B cell (primary cell): Measurements from ENCODE around the gene ADM2. TPM values are rescaled to one million over a fixed set of nuclear protein-coding genes. Genes with fewer than 3 reads are reported as not detected.

ENCODE experiments used
- ATAC-seq: fragments of 200-7000 bp; cut with Tn5 transposase; one replicate; pipeline ENCODE4 v1.10.0; 2021; ENCODE audit warnings: low read depth, mild to moderate bottlenecking, moderate number of reproducible peaks, moderate library complexity
- CTCF ChIA-PET: fragments of 350-600 bp; sonication (Branson Sonifier 250); formaldehyde crosslinking; loops from one replicate; lab custom pipeline; 2021; ENCODE audit warnings: antibody characterized with exemption, inconsistent platforms; lab: Charles Lee
- POLR2A ChIA-PET: fragments of 350-600 bp; sonication (Branson Sonifier 250); formaldehyde crosslinking; loops from one replicate; lab custom pipeline; 2021; ENCODE audit warnings: antibody characterized with exemption; lab: Charles Lee
- DNase-seq: peaks from one replicate; pipeline ENCODE4 v3.0.0; 2013
- H2AFZ ChIP-seq: 2 replicates; pipeline ENCODE4 v1.6.1; 2012; ENCODE audit warnings: mild to moderate bottlenecking, low read depth, low read length; ENCODE audit not compliant: insufficient read depth, poor library complexity, severe bottlenecking
- H3K27ac ChIP-seq, 2 donors: 1 replicate in 1 of 2; 2 replicates in 1 of 2; pipeline ENCODE4 v1.5.1; 2012 to 2013; ENCODE audit warnings: low read length in 2 of 2, mild to moderate bottlenecking in 2 of 2, moderate library complexity in 1 of 2
- H3K27me3 ChIP-seq, 4 experiments: fragments of 200-600 bp in 1 of 4; sonication (generic) in 1 of 4; replicated peaks in 1 of 4; 1 replicate in 2 of 4; 2 replicates in 2 of 4; pipeline versions ENCODE4 v1.6.1 to v1.7.0; 2013 to 2016; ENCODE audit warnings: low read length in 3 of 4, mild to moderate bottlenecking in 2 of 4, mixed read lengths in 1 of 4, moderate library complexity in 1 of 4; ENCODE audit not compliant: insufficient read depth in 4 of 4, control insufficient read depth in 3 of 4; ENCODE audit errors: control extremely low read depth in 1 of 4
- H3K36me3 ChIP-seq, 2 experiments: replicated peaks in 1 of 2; 1 replicate in 1 of 2; 2 replicates in 1 of 2; pipeline versions ENCODE4 v1.6.1 to v1.7.1; 2013; ENCODE audit warnings: low read length in 1 of 2; ENCODE audit not compliant: insufficient read depth in 2 of 2, control insufficient read depth in 1 of 2; ENCODE audit errors: control extremely low read depth in 1 of 2, extremely low read depth in 1 of 2
- H3K4me1 ChIP-seq, 2 donors: fragments of 200-600 bp in 1 of 2; sonication (generic) in 1 of 2; 1 replicate in 1 of 2; 2 replicates in 1 of 2; pipeline versions ENCODE4 v1.5.1 to v1.6.1; 2013 to 2017; ENCODE audit warnings: low read length in 2 of 2; ENCODE audit not compliant: control insufficient read depth in 2 of 2, insufficient read depth in 2 of 2
- H3K4me2 ChIP-seq: replicated peaks from 2 replicates; pipeline ENCODE3; 2012; ENCODE audit warnings: mild to moderate bottlenecking, low read depth, low read length; ENCODE audit not compliant: poor library complexity, severe bottlenecking
- H3K4me3 ChIP-seq, 5 experiments: fragments of 200-600 bp in 1 of 5; sonication (generic) in 1 of 5; 1 replicate in 3 of 5; 2 replicates in 2 of 5; pipeline versions ENCODE4 v1.5.1 to v1.7.0; 2011 to 2016; ENCODE audit warnings: low read length in 4 of 5, mild to moderate bottlenecking in 4 of 5, low read depth in 2 of 5, control low read depth in 1 of 5, moderate library complexity in 1 of 5; ENCODE audit not compliant: insufficient read depth in 1 of 5; ENCODE audit errors: control extremely low read depth in 1 of 5, extremely low read depth in 1 of 5
- H3K79me2 ChIP-seq: fragments of 200-600 bp; sonication (generic); one replicate; pipeline ENCODE4 v1.6.0; 2016; ENCODE audit warnings: low read length; ENCODE audit not compliant: control insufficient read depth, insufficient read depth
- H3K9ac ChIP-seq: fragments of 200-600 bp; sonication (generic); 2 replicates; pipeline ENCODE4 v1.6.1; 2017; ENCODE audit warnings: mild to moderate bottlenecking, low read length, moderate library complexity
- H3K9me3 ChIP-seq, 3 donors: one replicate each; pipeline versions ENCODE4 v1.6.1 to v1.7.1; 2013; ENCODE audit warnings: low read length in 2 of 3; ENCODE audit not compliant: control insufficient read depth in 2 of 3, insufficient read depth in 1 of 3; ENCODE audit errors: control extremely low read depth in 1 of 3
- H4K20me1 ChIP-seq: 2 replicates; pipeline ENCODE4 v1.6.0; 2012; ENCODE audit warnings: mild to moderate bottlenecking, low read length; ENCODE audit not compliant: insufficient read depth, control insufficient read depth, poor library complexity, severe bottlenecking
- H3K27ac Mint-ChIP-seq: one replicate; pipeline ENCODE4 v1.8.0; 2021; ENCODE audit warnings: mixed read lengths
- H3K27me3 Mint-ChIP-seq: one replicate; pipeline ENCODE4 v1.8.0; 2021; ENCODE audit warnings: mixed read lengths
- H3K4me1 Mint-ChIP-seq: one replicate; pipeline ENCODE4 v1.8.0; 2021; ENCODE audit warnings: mixed read lengths
- H3K4me3 Mint-ChIP-seq: one replicate; pipeline ENCODE4 v1.8.0; 2021; ENCODE audit warnings: mixed read lengths
- H3K9me3 Mint-ChIP-seq: one replicate; pipeline ENCODE4 v1.8.0; 2022; ENCODE audit warnings: mixed read lengths; ENCODE audit not compliant: insufficient read depth
- CTCF ChIP-seq: fragments of 200-600 bp; IDR thresholded peaks from one replicate; pipeline ENCODE4 v1.8.0; 2022; ENCODE audit warnings: antibody characterized with exemption, mild to moderate bottlenecking
- EZH2 ChIP-seq: IDR thresholded peaks from 2 replicates; pipeline ENCODE4 v1.6.1; 2012; ENCODE audit warnings: borderline replicate concordance, low read depth, mild to moderate bottlenecking, moderate library complexity, low read length; ENCODE audit not compliant: insufficient read depth, poor library complexity, severe bottlenecking
- WGBS: methylation state at CpG from one replicate; pipeline ENCODE4 v1.1.5; 2013; ENCODE audit warnings: missing lambda C conversion rate; ENCODE audit not compliant: insufficient coverage; 5-methylcytosine and 5-hydroxymethylcytosine counted together
- intact Hi-C: fragments of 100-400 bp; cut with micrococcal nuclease; formaldehyde crosslinking; loops from one replicate; pipeline ENCODE4 v1.10.0; 2022
- polyA plus RNA-seq: library from polyadenylated mRNA; depleted of rRNA; stranded (reverse); fragments of >200 nt; gene quantifications from 2 replicates; pipeline ENCODE4 v1.2.3, GENCODE V29; 2012
- total RNA-seq, 2 donors: library from RNA; stranded (reverse); fragments of 120-200 nt in 1 of 2; gene quantifications; 1 replicate in 1 of 2; 2 replicates in 1 of 2; pipeline versions ENCODE4 v1.2.3 to v1.2.4, GENCODE V29; 2013 to 2022

ADM2 gene
- total and polyA plus RNA-seq, 2 donors (not counting 1 experiment from before 2014, with no cell fraction given), result 0.67 to 3.7 TPM

- TF ChIP-seq EZH2 (no peak), CTCF (no peak)
Measured at GRCh38 chr22:50443801-50444625, 37.3 kb upstream of the ADM2 start.

GRCh38 chr22:50444663-50445062 lies 36.7 kb upstream of the ADM2 start:
- H3K27ac Mint-ChIP-seq, result peak overlapping the region; percentile 75
- H3K27ac ChIP-seq, result peak overlapping the region in 1 of 2 donors; percentile 68
- DNase-seq (no peak), ATAC-seq (no peak)
- peak overlapping the region; percentile 33 for H3K4me2 ChIP-seq
- intact Hi-C loops, result no loop called here
- POLR2A ChIA-PET, result interaction anchor here (1.0 to 2.9 kb wide), 2 partner anchors 25 to 54 kb away, joined by 3 to 9 read pairs; no protein-coding TSS in a partner anchor
- H3K4me3 ChIP-seq, result no peak overlapping the region
- peaks cover 10 to 20% of the 10 kb centered on the region in 2 donors for H3K4me1 ChIP-seq
- TF ChIP-seq EZH2 (no peak), CTCF (no peak)
- WGBS, result 94% methylated on average over 5 of the region's 5 CpGs
- H3K9me3 Mint-ChIP-seq, result no peaks in the 10 kb centered on the region
- H3K9ac ChIP-seq, result no peak overlapping the region
- peaks cover 21% of the 10 kb centered on the region for H3K4me1 Mint-ChIP-seq
- no peaks in the 10 kb centered on the region for H3K79me2 ChIP-seq
- H3K27me3 Mint-ChIP-seq, result no peaks in the 10 kb centered on the region
- H3K4me3 Mint-ChIP-seq, result no peak overlapping the region
- no peak overlapping the region for H2AFZ ChIP-seq
- peaks cover 0 to 44% of the 10 kb centered on the region in 2 experiments for H3K36me3 ChIP-seq
- H4K20me1 ChIP-seq, result peaks cover 39% of the 10 kb centered on the region
- no peaks in the 10 kb centered on the region for H3K27me3 ChIP-seq
- H3K9me3 ChIP-seq, result no peaks in the 10 kb centered on the region
- CTCF ChIA-PET, result interaction anchor here (0.6 to 1.7 kb wide), 5 partner anchors 23 to 83 kb away, joined by 3 to 9 read pairs (median 4); no protein-coding TSS in a partner anchor

More at GRCh38 chr22:50443801-50444625, 37.3 kb upstream of the ADM2 start:
- Histone ChIP-seq H3K4me1 (peaks cover 10 to 16% of the 10 kb centered on the region in 2 donors), H3K79me2 (no peaks in the 10 kb centered on the region), H3K4me2 (no peak overlapping the region), H3K9ac (no peak overlapping the region), H3K9me3 (no peaks in the 10 kb centered on the region), H3K4me3 (no peak overlapping the region), H4K20me1 (peaks cover 33% of the 10 kb centered on the region), H3K27ac (no peak overlapping the region), H3K27me3 (no peaks in the 10 kb centered on the region), H2AFZ (no peak overlapping the region), H3K36me3 (peaks cover 0 to 50% of the 10 kb centered on the region in 2 experiments)
- Mint-ChIP-seq H3K9me3 (no peaks in the 10 kb centered on the region), H3K4me3 (no peak overlapping the region), H3K27me3 (no peaks in the 10 kb centered on the region), H3K4me1 (peaks cover 18% of the 10 kb centered on the region), H3K27ac (peak overlapping the region; percentile 41)
- ATAC-seq (no peak), DNase-seq (no peak)
- CTCF ChIA-PET, result interaction anchor here (0.6 to 1.7 kb wide), 6 partner anchors 23 to 236 kb away, joined by 3 to 8 read pairs (median 3); partner anchors contain the start of gene HDAC10
- POLR2A ChIA-PET, result interaction anchor here (2.9 kb wide), 1 partner anchor 26 kb away, joined by 9 read pairs; no protein-coding TSS in a partner anchor
- intact Hi-C loops, result no loop called here
- WGBS, result 85% methylated on average over 14 of the region's 28 CpGs
